NCI-H2081 (cell line): ENCODE results near the gene MVP.
"Not testable (repeated sequence)": the region's sequence is repeated elsewhere in the genome, so short reads cannot be mapped to it uniquely, and the experiment has no call there.

Experiments used
- DNase-seq, 2 experiments: peaks; one replicate each; lab custom pipeline; 2025; lab: John Stamatoyannopoulos, UW

Gene MVP

DNA sequence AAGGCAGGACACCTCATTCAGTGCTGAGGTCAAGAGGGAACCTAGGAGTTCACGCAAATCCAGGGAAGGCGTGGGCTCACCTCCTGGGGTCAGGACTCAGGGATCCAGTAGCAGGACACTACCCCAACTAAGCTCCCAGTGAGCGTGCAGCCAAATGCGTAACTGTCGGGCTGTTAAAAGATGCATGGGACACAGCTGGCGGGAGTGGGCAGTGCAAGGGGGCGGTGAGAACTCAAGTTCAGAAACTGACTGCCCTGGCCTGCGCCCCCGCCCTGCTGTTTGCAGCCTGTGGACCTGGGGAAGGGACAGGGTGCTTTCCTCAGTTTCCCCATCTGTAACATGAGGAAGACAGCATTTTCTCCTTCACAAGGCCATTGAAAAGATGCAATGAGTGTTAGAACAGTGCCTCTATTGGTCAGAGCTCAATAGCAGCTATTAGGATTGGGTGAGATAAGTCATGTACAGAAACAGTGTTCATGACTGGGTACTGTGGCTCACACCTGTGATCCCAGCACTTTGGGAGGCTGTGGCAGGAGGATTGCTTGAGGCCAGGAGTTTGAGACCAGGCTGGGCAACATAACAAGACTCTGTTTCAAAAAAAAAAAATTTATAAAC, 22.6 kb downstream of the MVP start:
- DNase-seq: no peak

DNA sequence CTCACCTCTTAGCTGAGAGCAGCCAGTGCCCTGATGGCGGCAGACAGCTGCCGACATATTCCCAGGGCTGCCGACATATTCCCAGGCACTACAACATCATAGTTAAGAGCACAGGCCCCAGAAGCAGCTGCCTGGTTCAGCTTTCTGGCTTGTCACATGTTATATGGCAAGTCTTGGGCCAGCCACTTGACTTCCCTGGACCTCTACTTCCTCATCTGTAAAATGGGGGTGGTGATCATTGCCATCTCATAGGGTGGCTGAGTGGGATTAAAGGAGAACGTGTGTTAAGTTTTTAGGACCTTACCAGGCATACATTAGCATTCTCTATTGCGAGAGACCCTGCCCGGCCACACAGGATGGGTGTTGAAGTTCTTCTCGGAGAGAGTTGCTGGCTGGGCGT, 23.7 kb downstream of the MVP start:
- no peak for DNase-seq

DNA sequence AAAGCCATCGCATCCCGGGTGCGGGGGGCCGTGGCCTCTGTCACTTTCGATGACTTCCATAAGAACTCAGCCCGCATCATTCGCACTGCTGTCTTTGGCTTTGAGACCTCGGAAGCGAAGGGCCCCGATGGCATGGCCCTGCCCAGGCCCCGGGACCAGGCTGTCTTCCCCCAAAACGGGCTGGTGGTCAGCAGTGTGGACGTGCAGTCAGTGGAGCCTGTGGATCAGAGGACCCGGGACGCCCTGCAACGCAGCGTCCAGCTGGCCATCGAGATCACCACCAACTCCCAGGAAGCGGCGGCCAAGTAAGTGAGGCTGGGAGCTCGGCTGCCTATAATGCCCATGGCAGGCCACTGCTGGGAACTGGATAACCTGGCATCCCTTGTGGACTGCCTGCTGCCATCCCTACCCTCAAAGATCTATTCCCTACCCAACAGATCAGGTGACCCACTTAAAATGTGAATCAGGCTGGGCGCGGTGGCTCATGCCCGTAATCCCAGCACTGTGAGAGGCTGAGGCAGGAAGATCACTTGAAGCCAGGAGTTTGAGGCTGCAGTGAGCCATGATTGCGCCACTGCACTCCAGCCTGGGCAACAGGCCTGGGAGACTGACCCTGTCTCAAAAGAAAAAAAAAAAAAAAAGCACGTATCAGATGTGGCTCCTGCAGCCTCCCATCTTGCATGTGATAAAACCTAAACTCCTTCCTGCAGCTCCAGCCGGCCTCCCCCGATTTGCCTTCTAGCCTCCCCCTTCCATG, 24.5 kb downstream of the MVP start:
- no peak for DNase-seq

DNA sequence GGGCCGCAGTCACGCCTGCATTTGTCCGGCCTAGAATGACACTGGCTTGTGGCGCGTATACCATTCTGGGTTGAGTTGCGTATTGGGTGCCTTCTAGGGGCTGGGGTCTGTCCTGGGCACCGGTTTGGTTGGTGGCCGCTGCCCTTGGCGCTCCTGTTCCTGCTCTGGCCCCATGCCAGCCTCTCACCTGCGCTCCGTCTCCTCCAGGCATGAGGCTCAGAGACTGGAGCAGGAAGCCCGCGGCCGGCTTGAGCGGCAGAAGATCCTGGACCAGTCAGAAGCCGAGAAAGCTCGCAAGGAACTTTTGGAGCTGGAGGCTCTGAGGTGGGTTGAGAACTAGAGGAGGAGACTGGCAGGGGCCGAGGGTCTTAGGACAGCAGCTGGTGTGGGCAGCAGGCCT, 25.4 kb downstream of the MVP start:
- no peak for DNase-seq

DNA sequence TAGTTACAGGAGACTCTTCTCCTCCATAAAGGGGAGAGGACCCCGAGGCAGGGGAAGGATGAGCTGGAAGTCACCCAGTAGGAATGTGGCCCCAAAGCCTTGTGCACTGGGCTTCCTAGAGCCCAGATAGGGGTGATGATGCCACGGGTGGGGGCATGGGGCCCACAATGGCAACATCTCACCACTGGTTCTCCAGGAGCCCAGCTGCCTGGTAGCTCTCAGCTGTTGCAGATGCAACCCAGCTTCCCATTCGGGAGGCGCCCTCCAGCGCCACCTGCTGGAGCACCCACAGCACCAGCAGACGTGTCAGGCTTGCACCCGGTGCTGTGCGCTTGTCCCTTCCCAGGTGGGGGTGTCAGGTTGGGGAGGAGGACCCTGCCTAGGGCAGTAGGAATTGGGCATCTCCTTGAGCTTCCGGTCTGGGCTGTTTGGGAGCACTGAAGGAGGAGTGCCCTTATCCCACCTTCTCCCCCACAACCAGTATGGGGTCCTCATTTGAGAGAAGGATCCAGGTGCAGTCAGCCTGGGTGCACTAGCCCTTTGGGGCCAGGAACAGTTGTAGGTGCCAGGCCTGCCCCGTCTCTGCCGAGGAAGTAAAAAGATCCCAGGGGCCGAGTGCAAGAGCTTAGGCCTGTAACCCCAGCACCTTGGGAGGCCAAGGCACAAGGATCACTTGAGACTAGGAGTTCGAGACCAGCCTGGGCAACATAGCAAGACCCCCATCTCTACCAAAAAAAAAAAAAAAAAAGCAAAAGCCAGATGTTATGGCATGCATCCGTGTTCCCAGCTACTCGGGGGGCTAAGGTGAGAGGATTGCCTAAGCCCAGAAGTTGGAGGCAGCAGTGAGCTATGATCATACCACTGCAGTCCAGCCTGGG, 28.4 kb downstream of the MVP start:
- DNase-seq: peak; percentile 5 to 24

DNA sequence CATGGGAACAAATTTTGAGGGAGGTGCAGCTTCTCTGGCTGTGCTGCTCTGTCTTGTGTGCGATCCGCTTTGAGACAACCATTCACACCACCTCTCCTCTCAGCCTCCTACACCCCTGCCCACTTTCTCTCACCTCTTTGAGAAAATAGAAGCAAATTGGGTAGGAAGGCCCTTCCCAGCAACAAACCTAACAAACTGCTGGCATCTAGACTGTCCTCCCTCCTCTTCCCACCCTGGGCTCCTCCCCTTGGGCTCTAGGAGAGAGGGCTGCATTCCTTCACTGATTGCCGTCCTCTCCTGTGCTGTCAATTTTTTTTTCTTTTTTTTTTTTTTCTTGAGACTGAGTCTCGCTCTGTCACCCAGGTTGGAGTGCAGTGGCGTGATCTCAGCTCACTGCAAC, 29.2 kb downstream of the MVP start:
- no peak for DNase-seq

DNA sequence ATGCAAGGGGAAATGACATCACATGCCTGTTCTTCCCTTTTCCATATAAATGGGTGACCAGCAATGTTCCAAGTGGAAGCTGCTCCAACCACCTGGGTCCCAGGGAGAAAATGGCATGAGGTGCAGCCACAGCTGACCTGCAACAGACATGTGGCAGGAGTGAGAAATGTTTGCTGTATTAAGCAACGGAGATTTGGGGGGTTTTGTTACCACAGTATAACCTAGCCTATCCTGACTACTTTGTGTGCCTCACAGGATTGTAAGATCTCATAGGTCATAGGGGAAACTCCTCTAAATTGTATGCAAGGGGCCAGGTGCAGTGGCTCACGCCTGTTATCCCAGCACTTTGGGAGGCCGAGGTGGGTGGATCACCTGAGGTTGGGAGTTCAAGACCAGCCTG, 30.7 kb downstream of the MVP start:
- no peak for DNase-seq

DNA sequence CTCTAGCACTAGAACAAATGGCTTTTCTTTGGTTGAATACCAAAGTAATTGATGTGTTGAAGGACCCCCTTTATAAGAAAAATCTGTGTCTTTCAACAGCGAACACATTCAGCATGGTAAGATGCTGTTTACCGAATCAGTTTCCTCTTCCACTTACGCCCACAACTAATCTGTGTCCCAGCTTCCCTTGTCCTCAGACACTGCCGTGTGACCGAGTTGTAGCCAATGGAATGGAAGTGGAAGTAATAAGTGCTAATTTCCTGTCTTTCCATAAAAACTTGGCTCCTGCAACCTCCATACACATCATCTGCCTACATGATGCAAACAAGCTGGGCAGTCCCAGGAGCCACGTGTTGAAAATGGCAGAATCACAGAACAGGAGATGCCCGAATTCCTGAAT, 32.4 kb downstream of the MVP start:
- DNase-seq: no peak

DNA sequence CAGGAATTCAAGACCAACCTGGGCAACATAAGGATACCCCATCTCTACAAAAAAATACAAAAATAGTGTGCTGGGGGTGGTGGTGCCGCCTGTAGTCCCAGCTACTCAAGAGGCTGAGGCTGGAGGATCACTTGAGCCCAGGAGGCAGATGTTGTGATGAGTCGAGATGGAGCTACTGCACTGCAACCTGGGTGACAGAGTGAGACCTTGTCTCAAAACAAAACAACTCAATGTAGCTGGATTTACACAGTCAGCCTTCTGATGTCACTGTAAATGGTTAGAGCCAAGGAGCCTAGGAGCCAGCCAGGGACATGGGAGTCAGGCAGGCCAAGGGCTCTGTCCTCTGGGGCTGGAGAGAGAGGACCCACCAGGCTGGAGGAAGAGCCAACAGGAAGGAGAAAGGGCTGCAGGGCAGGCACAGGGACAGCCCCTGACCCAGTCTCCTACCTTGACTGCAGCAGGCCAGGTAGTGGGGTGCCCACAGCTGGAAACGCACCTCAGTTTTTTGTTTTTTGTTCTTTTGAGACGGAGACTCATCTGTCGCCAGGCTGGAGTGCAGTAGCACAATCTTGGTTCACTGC, 34.3 kb downstream of the MVP start:
- DNase-seq: no peak

DNA sequence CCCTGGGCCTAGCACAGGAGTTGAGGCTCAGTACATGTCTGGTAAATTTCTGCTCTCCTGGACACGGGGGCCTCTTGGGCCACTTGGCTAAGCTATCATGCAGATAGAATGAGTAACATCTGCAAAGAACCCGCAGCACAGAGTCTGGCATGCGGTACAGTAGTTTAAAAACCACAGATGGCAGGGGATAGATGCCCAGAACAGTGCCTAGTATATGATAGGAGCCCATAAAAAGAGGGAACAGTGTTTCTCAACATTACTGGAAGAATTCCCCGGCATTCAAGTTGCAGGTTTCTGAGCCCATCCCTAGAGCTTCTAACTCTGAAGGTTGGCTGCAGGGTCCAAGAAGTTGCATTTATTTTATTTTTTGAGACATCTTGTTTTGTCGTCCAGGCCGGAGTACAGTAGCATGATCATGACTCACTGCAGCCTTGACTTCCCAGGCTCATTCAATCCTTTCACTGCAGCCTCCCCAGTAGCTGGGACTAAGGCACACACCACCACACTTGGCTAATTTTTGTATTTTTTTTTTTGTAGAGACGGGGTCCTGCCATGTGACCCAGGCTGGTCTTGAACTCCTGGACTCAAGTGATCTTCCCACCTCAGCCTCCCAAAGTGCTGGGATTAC, 37.0 kb downstream of the MVP start:
- no peak for DNase-seq

DNA sequence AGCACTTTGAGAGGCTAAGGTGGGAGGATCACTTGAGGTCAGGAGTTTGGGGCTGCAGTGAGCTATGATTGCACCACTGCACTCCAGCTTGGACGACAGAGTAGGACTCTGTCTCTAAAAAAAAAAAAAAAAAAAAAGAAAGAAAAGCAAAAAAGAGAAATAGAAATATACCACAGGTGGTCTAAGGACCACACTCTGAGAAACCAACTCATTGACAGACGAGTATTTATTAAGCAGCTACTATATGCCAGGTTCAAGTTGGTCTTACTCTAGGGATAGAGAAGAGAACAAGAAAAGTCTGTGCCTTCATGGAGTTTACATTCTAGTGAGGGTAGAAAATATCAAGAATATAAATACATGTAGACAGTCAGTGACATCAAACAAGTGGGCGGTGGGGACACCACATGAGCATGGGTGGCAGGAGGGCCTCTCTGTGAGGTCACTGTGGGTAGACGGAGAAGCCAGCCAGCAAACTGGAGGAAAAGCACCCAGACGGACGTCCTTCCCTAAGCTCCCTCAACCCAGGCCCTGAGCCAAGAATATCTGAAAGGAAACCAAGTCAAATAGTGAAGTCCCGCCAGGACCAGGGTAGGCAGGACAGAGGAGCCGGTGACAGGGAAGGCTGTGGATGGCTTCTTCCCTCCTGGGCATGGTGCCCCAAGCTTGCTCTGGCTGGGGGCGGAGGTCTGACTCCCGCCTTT, 38.0 kb downstream of the MVP start:
- no peak for DNase-seq

DNA sequence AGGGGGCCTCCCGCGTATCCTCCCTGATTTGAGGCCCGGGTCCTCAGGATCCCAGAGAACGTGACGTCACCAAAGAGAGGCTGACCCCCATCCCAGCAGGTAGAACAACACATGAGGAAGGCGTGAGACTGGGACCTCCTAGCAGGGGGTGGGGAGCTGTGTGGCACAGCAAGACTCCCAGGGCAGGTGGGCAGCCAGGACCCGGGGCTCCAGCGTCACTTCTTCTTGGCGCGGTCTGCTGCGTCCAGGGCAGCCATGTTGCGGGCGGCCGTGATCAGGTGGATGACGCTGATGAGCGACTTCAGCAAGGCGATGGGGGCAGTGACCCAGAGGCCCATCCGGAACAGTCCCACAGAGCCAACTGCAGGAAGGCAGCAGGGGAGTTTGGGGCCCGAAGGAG, 38.7 kb downstream of the MVP start:
- DNase-seq: no peak

DNA sequence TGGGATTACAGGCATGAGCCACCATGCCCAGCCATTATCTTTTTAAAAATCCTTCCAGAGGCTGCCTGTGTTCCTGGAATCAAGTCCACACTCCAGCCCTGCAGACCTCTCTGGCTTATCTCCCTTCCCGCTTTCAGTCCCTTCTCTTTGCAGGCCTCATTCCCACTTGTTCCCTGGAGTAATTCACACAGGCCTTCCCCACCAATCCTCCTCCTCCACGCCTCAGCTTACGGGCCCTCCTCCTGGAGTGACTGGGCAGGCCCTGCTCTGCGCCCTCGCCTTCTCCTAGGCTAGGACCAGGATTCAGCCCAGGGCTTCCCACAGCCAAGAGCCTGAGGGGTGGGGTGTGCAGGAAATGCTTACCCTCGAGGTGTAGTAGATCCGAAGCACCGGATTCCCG, 40.0 kb downstream of the MVP start:
- no peak for DNase-seq

DNA sequence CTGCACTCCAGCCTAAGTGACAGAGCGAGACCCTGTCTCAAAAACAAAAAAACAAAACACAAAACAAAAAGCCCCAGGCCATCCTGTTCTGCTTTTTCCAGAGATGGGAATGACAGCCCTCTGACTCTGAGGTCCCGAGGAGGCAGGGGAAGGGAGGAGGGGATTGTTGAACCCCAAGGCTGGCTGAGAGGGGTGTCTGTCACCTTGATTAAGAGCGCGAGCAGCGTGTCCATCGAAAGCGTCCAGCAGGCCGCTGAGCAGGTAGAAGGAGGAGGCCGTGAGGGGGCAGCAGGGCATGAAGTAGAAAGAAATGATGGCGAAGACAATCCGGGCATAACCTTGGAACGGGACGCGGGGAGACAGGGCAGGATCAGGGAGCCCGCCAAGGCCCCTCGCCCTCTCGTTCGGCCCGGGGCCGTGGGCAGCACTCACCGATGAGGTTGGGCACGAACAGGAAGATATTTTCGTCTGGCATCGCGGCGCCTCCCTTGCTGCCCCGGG, 42.2 kb downstream of the MVP start:
- DNase-seq: no peak

DNA sequence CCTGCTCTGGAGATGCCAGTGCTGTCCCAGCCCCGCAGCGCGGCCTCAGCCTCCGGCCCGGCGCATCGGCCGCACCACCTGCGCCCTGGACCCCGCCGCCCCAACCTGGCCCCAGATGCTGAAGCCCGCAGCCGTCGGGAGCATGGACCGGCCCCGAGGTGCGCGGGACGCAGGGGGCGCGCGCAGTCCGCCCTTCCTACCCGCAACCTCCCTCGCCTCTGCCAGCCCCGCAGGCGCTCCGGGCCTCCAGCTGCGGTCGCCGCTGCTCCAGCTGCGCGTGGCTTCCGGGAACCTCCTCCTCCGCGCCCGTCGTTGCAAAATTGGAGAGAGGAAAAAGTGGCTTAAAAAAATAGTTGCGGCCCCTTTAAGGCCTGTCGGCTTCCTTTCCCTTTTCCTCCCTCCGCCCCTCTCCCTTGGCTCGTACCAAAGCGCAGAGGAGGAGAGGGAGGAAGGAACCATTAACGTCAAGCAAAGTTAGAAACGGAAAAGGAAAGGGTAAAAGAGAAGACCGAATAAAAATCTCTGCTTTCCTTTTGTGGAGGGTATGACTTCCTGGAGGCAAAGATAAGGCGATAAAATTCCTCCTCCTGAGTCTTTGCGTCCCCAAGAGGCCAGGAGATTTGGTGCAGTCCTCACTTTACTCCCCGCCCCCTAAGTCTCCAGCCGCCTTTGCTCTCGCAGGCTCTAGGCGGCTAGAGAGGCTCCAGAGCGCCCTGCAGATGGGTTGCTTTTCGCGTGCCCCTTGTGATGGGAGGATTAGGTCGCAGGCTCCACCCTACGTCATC, 42.8 kb downstream of the MVP start, which contains the start of gene CDIPT:
TSS of gene CDIPT (minus strand) at position 343 of the 785 bp plus-strand sequence. CDS start 369 bp downstream, outside the sequence.
- peak; percentile 90 to 92 for DNase-seq

DNA sequence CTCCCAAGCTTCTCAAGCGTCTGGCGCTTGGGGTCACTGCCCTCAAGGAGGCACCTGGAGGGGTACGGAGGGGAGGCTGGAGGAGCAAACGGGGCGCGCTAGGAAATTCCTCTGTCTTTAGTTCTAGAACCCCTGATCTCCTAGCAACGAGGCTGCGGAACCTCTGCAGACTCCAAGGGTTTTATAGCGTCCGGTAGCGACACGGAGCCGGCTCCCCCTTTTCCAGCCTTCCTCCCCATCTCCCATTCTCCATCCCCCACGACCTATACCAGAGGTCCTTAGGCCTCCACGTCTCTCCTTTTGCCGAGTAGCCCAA, 43.4 kb downstream of the MVP start:
- no peak for DNase-seq

DNA sequence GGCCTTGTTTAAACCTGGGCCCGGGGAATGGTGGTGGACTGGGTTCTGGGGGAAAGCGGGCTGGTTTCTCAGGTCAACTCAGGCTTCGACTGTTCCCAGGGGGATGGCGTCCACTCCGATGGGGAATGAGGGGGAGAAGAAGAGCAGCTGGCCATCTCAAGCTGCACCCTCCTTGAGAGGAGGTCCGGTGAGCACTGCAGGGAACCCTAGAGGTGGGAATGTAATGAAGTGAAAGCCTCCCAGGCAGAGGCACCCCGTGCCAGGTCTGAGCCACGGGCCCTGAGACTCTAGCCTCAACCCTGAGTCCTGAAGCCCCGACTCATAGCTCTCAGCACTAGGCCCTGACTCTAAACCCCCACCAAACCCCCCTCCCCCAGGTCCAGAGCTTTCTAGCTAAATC, 43.9 kb downstream of the MVP start:
- DNase-seq: no peak

DNA sequence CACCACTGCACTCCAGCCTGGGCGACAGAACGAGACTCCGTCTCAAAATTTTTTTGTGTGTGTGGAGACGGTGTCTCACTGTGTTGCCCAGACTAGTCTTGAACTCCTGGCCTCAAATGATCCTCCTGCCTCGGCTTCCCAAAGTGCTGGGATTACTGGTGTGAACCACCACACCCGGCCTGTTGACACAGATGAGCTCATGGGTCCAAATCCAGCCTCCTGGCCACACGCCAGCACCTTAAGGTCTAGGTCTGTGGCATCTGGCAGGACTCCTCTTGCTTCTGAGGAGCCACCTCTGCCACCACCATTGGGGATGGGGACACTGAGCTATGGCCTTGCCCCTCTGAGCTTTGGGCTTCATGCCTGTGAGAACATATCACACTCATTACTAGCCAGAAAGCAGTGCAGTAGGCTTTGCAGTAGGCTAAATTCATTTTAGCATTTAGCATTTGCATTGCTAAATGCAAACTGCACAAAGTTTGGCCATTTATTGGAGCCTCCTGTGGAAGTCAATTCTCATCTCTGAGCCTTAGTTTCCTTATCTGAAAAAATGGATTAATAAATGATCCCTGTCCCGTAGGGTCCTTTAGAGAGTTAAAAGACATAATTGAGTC, 48.2 kb downstream of the MVP start:
- DNase-seq: no peak

DNA sequence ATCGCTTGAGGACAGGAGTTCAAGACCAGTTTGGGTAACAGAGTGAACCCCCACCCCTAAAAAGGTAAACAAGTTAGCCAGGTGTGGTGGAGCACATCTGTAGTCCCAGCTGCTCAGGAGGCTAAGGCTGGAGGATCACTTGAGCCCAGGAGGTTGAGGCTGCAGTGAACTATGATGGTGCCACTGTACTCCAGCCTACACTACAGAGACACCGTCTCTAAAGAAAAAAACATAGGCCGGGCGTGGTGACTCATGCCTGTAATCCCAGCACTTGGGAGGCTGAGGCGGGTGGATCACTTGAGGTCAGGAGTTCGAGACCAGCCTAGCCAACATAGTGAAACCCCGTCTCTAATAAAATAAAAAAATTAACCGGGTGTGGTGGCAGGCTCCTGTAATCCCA, 48.8 kb downstream of the MVP start:
- not testable (repeated sequence) for DNase-seq
